HCT116 (cell line): ENCODE measurements around the gene WDR64. TPM values are rescaled to one million over a fixed set of nuclear protein-coding genes. Genes with fewer than 3 reads are reported as not detected.

Source experiments
- ATAC-seq: fragments of 200-7000 bp; cut with Tn5 transposase; 2 replicates; pipeline ENCODE4 v1.9.1; 2020; ENCODE audit warnings: mild to moderate bottlenecking, moderate library complexity
- BruUV-seq: library from RNA; stranded (reverse); fragments of 400-500 nt; replicated peaks from 2 replicates; lab custom pipeline; 2021; lab: Mats Ljungman, UMichigan
- CTCF ChIA-PET: fragments of 300-600 bp; sonication (Branson Sonifier 250); formaldehyde crosslinking; loops from one replicate; lab custom pipeline; 2021; ENCODE audit warnings: antibody characterized with exemption; lab: Charles Lee
- POLR2A ChIA-PET: fragments of 300-600, 350-600 bp; sonication (Branson Sonifier 250); formaldehyde crosslinking; loops from one replicate; lab custom pipeline; 2021; ENCODE audit warnings: antibody characterized with exemption; lab: Charles Lee
- RAD21 ChIA-PET, 2 experiments: fragments of 300-600 bp; sonication (Branson Sonifier 250); formaldehyde crosslinking; loops; one replicate each; lab custom pipeline; 2023; ENCODE audit warnings: low total read pairs in 2 of 2; ENCODE audit not compliant: uncharacterized antibody in 2 of 2, unreplicated experiment in 2 of 2, low non-redundant PET in 1 of 2; lab: Charles Lee
- DNase-seq: peaks from one replicate; pipeline ENCODE4 v3.0.0-alpha.2; 2010; ENCODE audit warnings: low read depth, low spot score
- H2AFZ ChIP-seq: fragments of 200-600 bp; shearing (Covaris generic), sonication (generic); 2 replicates; pipeline ENCODE4 v1.6.1; 2017; ENCODE audit warnings: low read depth, mixed run types, mixed read lengths, antibody characterized with exemption, low read length; ENCODE audit not compliant: poor library complexity, severe bottlenecking
- H3K27ac ChIP-seq: 2 replicates; pipeline ENCODE4 v1.5.1; 2012; ENCODE audit warnings: low read depth, low read length
- H3K27me3 ChIP-seq: fragments of 200-600 bp; sonication (generic); 2 replicates; pipeline ENCODE4 v1.6.1; 2016; ENCODE audit warnings: mixed run types, low read length, mixed read lengths; ENCODE audit not compliant: insufficient read depth
- H3K36me3 ChIP-seq, 2 experiments: fragments of 200-500 bp in 1 of 2; fragments of 200-600 bp in 1 of 2; sonication (Bioruptor generic) in 1 of 2; sonication (generic) in 1 of 2; 2 replicates each; pipeline versions ENCODE4 v1.5.1 to v1.6.1; 2014 to 2016; ENCODE audit warnings: low read length in 2 of 2, inconsistent platforms in 1 of 2, mixed read lengths in 1 of 2, mixed run types in 1 of 2; ENCODE audit not compliant: insufficient read depth in 2 of 2, control insufficient read depth in 1 of 2
- H3K4me1 ChIP-seq, 2 experiments: fragments of 200-600 bp in 1 of 2; sonication (generic) in 1 of 2; 2 replicates each; pipeline versions ENCODE4 v1.5.1 to v1.6.1; 2012 to 2017; ENCODE audit warnings: low read length in 2 of 2, inconsistent platforms in 1 of 2, mild to moderate bottlenecking in 1 of 2, mixed read lengths in 1 of 2, mixed run types in 1 of 2, moderate library complexity in 1 of 2; ENCODE audit not compliant: insufficient read depth in 2 of 2, control insufficient read depth in 1 of 2
- H3K4me2 ChIP-seq: fragments of 200-600 bp; sonication (generic); 2 replicates; pipeline ENCODE4 v1.6.1; 2017; ENCODE audit warnings: mixed run types, low read length, mixed read lengths
- H3K4me3 ChIP-seq, 2 experiments: fragments of 200-600 bp in 1 of 2; sonication (generic) in 1 of 2; replicated peaks in 1 of 2; 2 replicates each; pipeline ENCODE4 v1.5.1; 2011 to 2016; ENCODE audit warnings: low read length in 2 of 2, control low read depth in 1 of 2, low read depth in 1 of 2, mild to moderate bottlenecking in 1 of 2, mixed read lengths in 1 of 2, mixed run types in 1 of 2
- H3K79me2 ChIP-seq: fragments of 200-600 bp; sonication (generic); 2 replicates; pipeline ENCODE4 v1.6.1; 2017; ENCODE audit warnings: mild to moderate bottlenecking, mixed run types, low read length, moderate library complexity, mixed read lengths; ENCODE audit not compliant: insufficient read depth
- H3K9ac ChIP-seq: fragments of 200-600 bp; sonication (generic); 2 replicates; pipeline ENCODE4 v1.6.1; 2016; ENCODE audit warnings: low read length, mixed read lengths
- H3K9me2 ChIP-seq: fragments of 200-600 bp; sonication (generic), shearing (Covaris generic); 2 replicates; pipeline ENCODE4 v1.6.1; 2017; ENCODE audit warnings: mixed run types, mild to moderate bottlenecking, moderate library complexity; ENCODE audit not compliant: insufficient read depth
- H3K9me3 ChIP-seq, 2 experiments: fragments of 200-500 bp in 1 of 2; fragments of 200-600 bp in 1 of 2; sonication (Bioruptor generic) in 1 of 2; sonication (generic) in 1 of 2; 2 replicates each; pipeline ENCODE4 v1.6.1; 2014 to 2017; ENCODE audit warnings: low read length in 2 of 2, mixed read lengths in 2 of 2, inconsistent platforms in 1 of 2, low read depth in 1 of 2, mild to moderate bottlenecking in 1 of 2, mixed run types in 1 of 2, moderate library complexity in 1 of 2; ENCODE audit not compliant: control insufficient read depth in 1 of 2, insufficient read depth in 1 of 2
- H4K20me1 ChIP-seq: fragments of 200-600 bp; sonication (generic), shearing (Covaris generic); 2 replicates; pipeline ENCODE4 v1.6.1; 2017; ENCODE audit warnings: mixed run types, mild to moderate bottlenecking, moderate library complexity; ENCODE audit not compliant: insufficient read depth
- CBX3 ChIP-seq: IDR thresholded peaks from 2 replicates; pipeline ENCODE4 v1.6.1; 2012; ENCODE audit warnings: low read depth
- CEBPB ChIP-seq: IDR thresholded peaks from 2 replicates; pipeline ENCODE4 v1.6.1; 2012; ENCODE audit warnings: low read depth
- ELF1 ChIP-seq: IDR thresholded peaks from 2 replicates; pipeline ENCODE4 v1.6.1; 2012; ENCODE audit warnings: low read depth, borderline replicate concordance
- EZH2phosphoT487 ChIP-seq: fragments of 200-600 bp; IDR thresholded peaks from 2 replicates; pipeline ENCODE4 v1.6.1; 2018; ENCODE audit warnings: antibody characterized with exemption, borderline replicate concordance
- JUND ChIP-seq: IDR thresholded peaks from 2 replicates; pipeline ENCODE4 v1.6.1; 2012
- POLR2A ChIP-seq: IDR thresholded peaks from 2 replicates; pipeline ENCODE4 v1.7.0; 2011; ENCODE audit warnings: borderline replicate concordance; ENCODE audit not compliant: insufficient read depth, insufficient read length; ENCODE audit errors: extremely low read depth
- POLR2AphosphoS5 ChIP-seq: IDR thresholded peaks from 2 replicates; pipeline ENCODE4 v1.6.1; 2011; ENCODE audit warnings: mild to moderate bottlenecking, low read depth, low read length, moderate library complexity
- RAD21 ChIP-seq: IDR thresholded peaks from 2 replicates; pipeline ENCODE4 v1.6.1; 2012; ENCODE audit warnings: low read depth, mild to moderate bottlenecking
- SIN3A ChIP-seq: IDR thresholded peaks from 2 replicates; pipeline ENCODE4 v1.6.1; 2012; ENCODE audit warnings: low read depth
- SP1 ChIP-seq: IDR thresholded peaks from 2 replicates; pipeline ENCODE4 v1.6.1; 2012; ENCODE audit warnings: low read depth
- SRF ChIP-seq: IDR thresholded peaks from 2 replicates; pipeline ENCODE4 v1.6.1; 2012; ENCODE audit warnings: low read depth
- YY1 ChIP-seq: IDR thresholded peaks from 2 replicates; pipeline ENCODE4 v1.6.1; 2011; ENCODE audit warnings: low read length, low read depth, moderate library complexity, mild to moderate bottlenecking; ENCODE audit not compliant: insufficient replicate concordance; ENCODE audit errors: extremely low read depth
- ZFX ChIP-seq: fragments of 450-650 bp; IDR thresholded peaks from 2 replicates; pipeline ENCODE4 v1.6.1; 2017
- ZNF274 ChIP-seq: fragments of 200-500 bp; sonication (Bioruptor generic); IDR thresholded peaks from 2 replicates; pipeline ENCODE4 v1.6.1; 2014; ENCODE audit warnings: mild to moderate bottlenecking, low read depth, low read length, inconsistent platforms
- intact Hi-C: fragments of 100-400 bp; cut with micrococcal nuclease; formaldehyde crosslinking; loops from 2 replicates; pipeline ENCODE4 v1.10.0; 2022
- total RNA-seq: library from RNA; stranded (reverse); gene quantifications from one replicate; pipeline ENCODE4 v1.2.1, GENCODE V29; 2021; ENCODE audit not compliant: unreplicated experiment
- TF ChIP-seq, protein P1 (sequence below), 3 experiments: fragments of 200-600 bp in 1 of 3; sonication (generic) in 1 of 3; IDR thresholded peaks in 2 of 3; conservative IDR thresholded peaks in 1 of 3; 2 replicates each; pipeline ENCODE4 v1.5.1; 2012 to 2017; ENCODE audit warnings: low read depth in 2 of 3, low read length in 2 of 3, antibody characterized with exemption in 1 of 3, borderline replicate concordance in 1 of 3, control low read depth in 1 of 3, mild to moderate bottlenecking in 1 of 3, mixed read lengths in 1 of 3, mixed run types in 1 of 3, moderate library complexity in 1 of 3; ENCODE audit not compliant: insufficient read depth in 1 of 3

WDR64 gene
- total RNA-seq, 1 experiment from 2014 or later: not detected

GRCh38 chr1:241839369-241839979 is 187.4 kb downstream of the WDR64 start:
- Histone ChIP-seq H3K4me1 (no peaks in the 10 kb centered on the region), H3K27ac (no peak overlapping the region), H2AFZ (no peak overlapping the region), H3K4me2 (no peak overlapping the region), H3K9me3 (no peaks in the 10 kb centered on the region), H3K79me2 (no peaks in the 10 kb centered on the region), H3K9me2 (no peaks in the 10 kb centered on the region), H3K36me3 (no peaks in the 10 kb centered on the region), H3K27me3 (no peaks in the 10 kb centered on the region), H3K9ac (no peak overlapping the region), H3K4me3 (no peak overlapping the region), H4K20me1 (no peaks in the 10 kb centered on the region)
- no peak for ATAC-seq
- DNase-seq: no peak
- ChIA-PET RAD21 (no interaction called here), CTCF (no interaction called here), POLR2A (no interaction called here)
- BruUV-seq: no TSS peak
- intact Hi-C loops: no loop called here
- TF ChIP-seq ZNF274 (no peak), SP1 (no peak), SRF (no peak), EZH2phosphoT487 (no peak), ZFX (no peak), ELF1 (no peak), POLR2A (no peak), RAD21 (no peak), JUND (no peak), CEBPB (no peak), CBX3 (no peak), SIN3A (no peak), YY1 (no peak), POLR2AphosphoS5 (no peak)
- TF ChIP-seq, protein P1, sequence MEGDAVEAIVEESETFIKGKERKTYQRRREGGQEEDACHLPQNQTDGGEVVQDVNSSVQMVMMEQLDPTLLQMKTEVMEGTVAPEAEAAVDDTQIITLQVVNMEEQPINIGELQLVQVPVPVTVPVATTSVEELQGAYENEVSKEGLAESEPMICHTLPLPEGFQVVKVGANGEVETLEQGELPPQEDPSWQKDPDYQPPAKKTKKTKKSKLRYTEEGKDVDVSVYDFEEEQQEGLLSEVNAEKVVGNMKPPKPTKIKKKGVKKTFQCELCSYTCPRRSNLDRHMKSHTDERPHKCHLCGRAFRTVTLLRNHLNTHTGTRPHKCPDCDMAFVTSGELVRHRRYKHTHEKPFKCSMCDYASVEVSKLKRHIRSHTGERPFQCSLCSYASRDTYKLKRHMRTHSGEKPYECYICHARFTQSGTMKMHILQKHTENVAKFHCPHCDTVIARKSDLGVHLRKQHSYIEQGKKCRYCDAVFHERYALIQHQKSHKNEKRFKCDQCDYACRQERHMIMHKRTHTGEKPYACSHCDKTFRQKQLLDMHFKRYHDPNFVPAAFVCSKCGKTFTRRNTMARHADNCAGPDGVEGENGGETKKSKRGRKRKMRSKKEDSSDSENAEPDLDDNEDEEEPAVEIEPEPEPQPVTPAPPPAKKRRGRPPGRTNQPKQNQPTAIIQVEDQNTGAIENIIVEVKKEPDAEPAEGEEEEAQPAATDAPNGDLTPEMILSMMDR (IDR thresholded peaks at IDR 0.05 in 2 of 3, conservative IDR thresholded peaks at IDR 0.05 in 1 of 3; ENCODE audit: borderline replicate concordance in 1 of 3, insufficient read depth in 1 of 3, low read depth in 2 of 3, low read length in 2 of 3): no peak
